SK-N-MC (cell line): ENCODE data around the gene PPP6R3.
"Not testable (repeated sequence)": the region's sequence is repeated elsewhere in the genome, so short reads cannot be mapped to it uniquely, and the experiment has no call there.

Source experiments
- DNase-seq: peaks from one replicate; pipeline ENCODE4 v3.0.0-alpha.2; 2011; ENCODE audit warnings: low read depth, low spot score
- H3K27ac ChIP-seq: fragments of 200-600 bp; sonication (generic); 2 replicates; pipeline ENCODE4 v1.5.1; 2016; ENCODE audit warnings: mixed run types
- H3K36me3 ChIP-seq: fragments of 200-600 bp; sonication (generic); 2 replicates; pipeline ENCODE4 v1.6.1; 2017; ENCODE audit warnings: antibody characterized with exemption, low read length, mixed read lengths; ENCODE audit not compliant: insufficient read depth
- H3K4me3 ChIP-seq: fragments of 200-600 bp; sonication (generic); 2 replicates; pipeline ENCODE4 v1.5.1; 2016
- H3K9ac ChIP-seq: fragments of 200-600 bp; sonication (generic); 2 replicates; pipeline ENCODE4 v1.8.0; 2017; ENCODE audit warnings: mixed run types, mixed read lengths; ENCODE audit not compliant: insufficient read length
- H3K9me3 ChIP-seq: fragments of 200-600 bp; sonication (generic); 2 replicates; pipeline ENCODE4 v1.6.1; 2017; ENCODE audit warnings: low read depth, mild to moderate bottlenecking, antibody characterized with exemption, low read length, moderate library complexity, mixed read lengths
- EZH2 ChIP-seq: fragments of 200-600 bp; sonication (generic); IDR thresholded peaks from one replicate; pipeline ENCODE4 v1.6.1; 2017; ENCODE audit warnings: antibody characterized with exemption
- FOXP2 ChIP-seq: optimal IDR thresholded peaks from 2 replicates; pipeline ENCODE3; 2011; ENCODE audit warnings: mild to moderate bottlenecking, moderate library complexity; ENCODE audit not compliant: insufficient read depth; ENCODE audit errors: extremely low read length, control extremely low read depth
- POLR2AphosphoS5 ChIP-seq: IDR thresholded peaks from 2 replicates; pipeline ENCODE4 v1.6.1; 2012; ENCODE audit warnings: mild to moderate bottlenecking, low read depth, low read length, borderline replicate concordance

The PPP6R3 gene

DNA sequence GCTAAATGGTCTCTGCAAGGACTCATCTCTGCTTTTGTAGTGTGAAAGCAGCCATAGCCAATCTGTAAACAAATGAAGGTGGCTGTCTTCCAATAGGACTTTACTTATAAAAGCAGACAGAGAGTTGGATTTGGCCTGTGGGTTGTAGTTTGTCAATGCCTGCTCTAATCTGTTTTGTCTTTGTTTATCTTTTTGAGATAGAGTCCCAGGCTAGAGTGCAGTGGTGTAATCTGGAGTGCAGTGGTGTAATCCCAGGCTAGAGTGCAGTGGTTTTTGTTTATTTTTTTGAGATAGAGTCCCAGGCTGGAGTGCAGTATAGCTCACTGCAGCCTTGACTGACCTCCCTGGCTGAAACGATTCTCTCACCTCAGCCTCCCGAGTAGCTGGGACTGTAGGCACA, 8.6 kb downstream of the PPP6R3 start:
- DNase-seq: no peak
- Histone ChIP-seq H3K36me3 (peaks cover 76% of the 10 kb centered on the region), H3K9me3 (no peaks in the 10 kb centered on the region), H3K27ac (no peak overlapping the region), H3K9ac (no peak overlapping the region), H3K4me3 (no peak overlapping the region)
- TF ChIP-seq POLR2AphosphoS5: no peak
- TF ChIP-seq FOXP2: no peak
- TF ChIP-seq EZH2: no peak

DNA sequence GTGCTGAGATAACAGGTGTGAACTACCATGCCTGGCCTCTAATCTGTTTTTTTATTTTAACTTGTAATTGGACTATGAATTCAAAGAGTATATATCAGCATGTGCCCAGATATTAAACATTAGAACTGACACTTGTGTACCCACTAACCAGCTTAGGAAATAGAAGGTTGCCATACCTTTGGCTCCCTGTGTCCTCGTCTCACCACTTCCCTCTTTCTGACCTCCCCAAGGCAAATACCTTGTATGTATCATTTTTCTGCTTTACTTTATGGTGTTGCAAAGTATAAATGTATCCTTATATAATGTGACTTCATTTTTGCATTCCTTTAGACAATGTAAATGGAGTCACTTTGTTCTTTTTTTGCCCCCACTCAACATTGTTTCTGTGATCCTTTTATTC, 9.1 kb downstream of the PPP6R3 start:
- Histone ChIP-seq H3K27ac (no peak overlapping the region), H3K9me3 (no peaks in the 10 kb centered on the region), H3K36me3 (peaks cover 80% of the 10 kb centered on the region), H3K9ac (no peak overlapping the region), H3K4me3 (no peak overlapping the region)
- no peak for DNase-seq
- TF ChIP-seq POLR2AphosphoS5: no peak
- TF ChIP-seq EZH2: no peak
- TF ChIP-seq FOXP2: no peak

DNA sequence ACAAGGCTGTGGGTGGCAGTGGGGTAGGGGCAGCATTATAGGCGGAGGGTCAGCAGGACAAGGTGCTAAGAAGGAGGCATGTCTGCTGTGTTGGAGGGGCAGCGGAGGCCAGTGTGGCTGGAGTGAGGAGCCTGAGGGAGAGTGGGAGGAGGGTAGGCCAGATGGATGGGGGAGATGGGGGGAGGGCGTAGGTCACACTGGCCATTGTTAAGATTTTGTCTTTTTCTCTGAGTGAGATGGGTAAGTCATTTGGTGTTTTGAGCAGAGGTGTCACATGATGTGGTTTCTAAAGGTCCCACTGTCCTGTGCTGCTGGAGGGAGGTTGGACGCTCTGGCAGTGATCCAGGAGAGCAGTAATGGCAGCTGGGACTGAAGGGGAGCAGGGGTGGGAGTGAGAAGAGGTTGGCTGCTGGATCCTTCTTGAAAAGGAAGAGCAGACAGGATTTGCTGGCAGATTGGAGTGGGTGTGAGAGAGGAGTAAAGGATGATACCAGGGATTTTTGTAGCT, 9.8 kb downstream of the PPP6R3 start:
- no peak overlapping the region for H3K27ac ChIP-seq

GRCh38 chr11:68471360-68472340, 11.1 kb downstream of the PPP6R3 start:
- peaks cover 68% of the 10 kb centered on the region for H3K36me3 ChIP-seq
- H3K9me3 ChIP-seq: no peaks in the 10 kb centered on the region
- no peak overlapping the region for H3K4me3 ChIP-seq
- no peak for DNase-seq
- TF ChIP-seq POLR2AphosphoS5 (no peak), EZH2 (no peak)
- no peak overlapping the region for H3K27ac ChIP-seq
- H3K9ac ChIP-seq: no peak overlapping the region

More for the DNA sequence above, 9.8 kb downstream of the PPP6R3 start:
- Histone ChIP-seq H3K36me3 (peaks cover 77% of the 10 kb centered on the region), H3K9ac (no peak overlapping the region), H3K9me3 (no peaks in the 10 kb centered on the region), H3K4me3 (no peak overlapping the region)
- DNase-seq: no peak
- TF ChIP-seq FOXP2 (no peak), EZH2 (no peak), POLR2AphosphoS5 (no peak)

GRCh38 chr11:68472778-68473177, 12.2 kb downstream of the PPP6R3 start:
- Histone ChIP-seq H3K9ac (no peak overlapping the region), H3K4me3 (no peak overlapping the region), H3K27ac (no peak overlapping the region), H3K9me3 (no peaks in the 10 kb centered on the region), H3K36me3 (peaks cover 69% of the 10 kb centered on the region)
- DNase-seq: no peak
- no peak for TF ChIP-seq EZH2
- TF ChIP-seq POLR2AphosphoS5: no peak
- TF ChIP-seq FOXP2: no peak

GRCh38 chr11:68473693-68474092, 13.1 kb downstream of the PPP6R3 start:
- Histone ChIP-seq H3K36me3 (peaks cover 69% of the 10 kb centered on the region), H3K9ac (no peak overlapping the region), H3K27ac (no peak overlapping the region), H3K9me3 (no peaks in the 10 kb centered on the region), H3K4me3 (no peak overlapping the region)
- TF ChIP-seq FOXP2 (no peak), POLR2AphosphoS5 (no peak), EZH2 (no peak)
- DNase-seq: no peak

DNA sequence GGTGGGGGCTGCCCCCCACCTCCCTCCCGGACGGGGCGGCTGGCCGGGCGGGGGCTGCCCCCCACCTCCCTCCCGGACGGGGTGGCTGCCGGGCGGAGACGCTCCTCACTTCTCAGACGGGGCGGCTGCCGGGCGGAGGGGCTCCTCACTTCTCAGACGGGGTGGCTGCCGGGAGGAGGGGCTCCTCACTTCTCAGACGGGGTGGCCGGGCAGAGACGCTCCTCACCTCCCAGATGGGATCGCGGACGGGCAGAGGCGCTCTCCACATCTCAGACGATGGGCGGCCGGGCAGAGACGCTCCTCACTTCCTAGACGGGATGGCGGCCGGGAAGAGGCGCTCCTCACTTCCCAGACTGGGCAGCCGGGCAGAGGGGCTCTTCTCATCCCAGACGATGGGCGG, 15.1 kb downstream of the PPP6R3 start:
- H3K27ac ChIP-seq, H3K4me3 ChIP-seq, H3K9ac ChIP-seq, DNase-seq: not testable (repeated sequence)
- peaks cover 13% of the 10 kb centered on the region for H3K9me3 ChIP-seq
- H3K36me3 ChIP-seq: peaks cover 68% of the 10 kb centered on the region

DNA sequence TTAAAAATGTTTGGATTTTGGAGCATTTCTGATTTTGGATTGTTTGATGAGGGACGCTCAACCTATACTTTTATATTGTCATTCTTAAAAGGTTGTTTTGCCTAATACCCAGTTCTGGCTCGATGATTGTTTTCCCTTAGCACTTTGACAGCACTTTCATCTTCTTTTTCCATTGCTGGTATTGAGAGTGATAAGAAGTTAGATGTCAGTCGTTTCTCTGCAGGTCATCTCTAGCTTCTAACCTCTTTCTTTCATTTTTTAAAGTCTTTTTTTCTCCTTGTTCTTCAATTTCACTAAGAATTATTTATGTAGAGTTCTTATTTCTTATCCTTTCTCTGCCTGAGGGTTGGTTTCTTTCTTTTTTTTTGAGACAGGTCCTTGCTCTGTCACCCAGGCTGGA, 18.8 kb downstream of the PPP6R3 start:
- TF ChIP-seq FOXP2 (no peak), EZH2 (no peak), POLR2AphosphoS5 (no peak)
- no peak for DNase-seq
- H3K9ac ChIP-seq: no peak overlapping the region
- peaks cover 13% of the 10 kb centered on the region for H3K9me3 ChIP-seq
- H3K4me3 ChIP-seq: no peak overlapping the region
- H3K27ac ChIP-seq: no peak overlapping the region
- peaks cover 55% of the 10 kb centered on the region for H3K36me3 ChIP-seq

DNA sequence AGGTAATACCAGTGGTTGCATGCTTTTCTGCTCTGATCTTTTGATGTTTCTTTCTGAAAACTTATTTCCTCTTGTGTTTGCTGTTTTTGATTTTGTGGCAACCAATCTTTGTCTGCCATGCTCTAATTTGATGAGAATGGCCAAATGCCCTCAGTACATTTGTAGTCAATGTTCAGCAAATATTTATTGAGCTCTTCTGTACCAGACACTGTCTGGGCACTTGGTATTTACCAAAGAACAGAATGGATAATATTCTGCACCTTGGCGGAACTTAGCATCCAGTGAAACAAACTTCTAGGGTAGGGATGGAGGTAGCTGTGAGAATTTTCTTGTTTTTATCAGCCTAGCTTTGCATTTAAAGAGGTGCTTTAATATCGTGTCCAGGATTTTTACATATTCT, 19.6 kb downstream of the PPP6R3 start:
- no peak for DNase-seq
- H3K9me3 ChIP-seq: peaks cover 13% of the 10 kb centered on the region

More for the DNA sequence above, 19.6 kb downstream of the PPP6R3 start:
- Histone ChIP-seq H3K27ac (no peak overlapping the region), H3K9ac (no peak overlapping the region), H3K36me3 (peaks cover 54% of the 10 kb centered on the region), H3K4me3 (no peak overlapping the region)
- TF ChIP-seq FOXP2 (no peak), POLR2AphosphoS5 (no peak), EZH2 (no peak)
